ENCODE data around the gene RPS6KB2. TPM values are rescaled to one million over a fixed set of nuclear protein-coding genes. Genes with fewer than 3 reads are reported as not detected.
A peak's percentile ranks its signal among the peaks of the same experiment; 100 is the strongest.

RPS6KB2 gene
- total and polyA plus RNA-seq, 9 of the 15 experiments (the other 6 are each of a cell fraction or from before 2014, with no cell fraction given) = 0.42 to 122 (median 82.6) TPM

DNA sequence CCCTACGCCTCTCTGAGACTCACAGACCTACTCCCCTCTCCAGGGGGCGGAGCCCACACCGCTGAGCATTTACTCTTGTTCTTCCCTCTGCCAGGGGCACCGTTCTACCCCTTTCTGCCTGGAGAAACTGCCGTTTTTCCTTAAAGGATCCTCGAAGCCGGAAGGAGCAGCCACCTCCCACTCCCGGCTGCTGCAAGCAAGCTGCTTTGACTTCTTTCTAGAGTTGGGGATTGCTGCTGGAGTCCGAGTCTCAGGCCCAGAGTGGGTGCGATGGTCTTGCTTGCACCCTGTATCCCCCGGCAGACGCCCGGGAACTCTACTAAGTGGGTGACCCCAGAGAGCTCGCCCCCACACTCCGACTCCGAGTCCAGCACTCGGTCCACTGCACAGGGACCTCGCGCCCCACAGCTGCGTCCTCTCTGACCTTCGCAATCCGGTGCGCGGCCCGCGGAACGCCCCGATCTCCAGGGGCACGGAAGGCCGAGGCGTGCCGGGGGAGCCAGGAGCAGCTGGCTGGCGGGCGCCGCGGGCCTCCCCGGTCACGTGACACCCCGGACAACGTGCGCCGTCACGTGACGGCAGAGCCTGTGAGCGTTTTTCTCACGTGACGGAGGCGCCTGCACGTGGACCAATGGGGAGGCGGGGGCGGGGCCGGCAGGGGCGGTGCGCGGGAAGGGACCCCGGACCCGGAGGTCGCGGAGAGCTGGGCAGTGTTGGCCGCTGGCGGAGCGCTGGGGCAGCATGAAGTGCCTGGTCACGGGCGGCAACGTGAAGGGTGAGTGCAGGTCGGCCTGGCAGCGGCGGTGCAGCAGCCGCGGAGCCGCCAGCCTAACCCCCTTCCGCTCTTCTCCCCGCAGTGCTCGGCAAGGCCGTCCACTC lies 36.8 kb upstream of the RPS6KB2 start, which contains the start of gene RAD9A (continued):
- TF ChIP-seq CHD7 (IDR thresholded peaks at IDR 0.05; ENCODE audit: low read depth, low read length) (no peak), HDAC3 (IDR thresholded peaks at IDR 0.05; ENCODE audit: borderline replicate concordance, partially characterized antibody) (no peak), ZNF184 (CRISPR knock-in tag; IDR thresholded peaks at IDR 0.05) (no peak), FOXP1 (CRISPR knock-in tag; IDR thresholded peaks at IDR 0.05) (peak; percentile 89; the same call in 1 of the 2 replicates), ZNF586 (CRISPR knock-in tag; conservative IDR thresholded peaks at IDR 0.05) (no peak), LEF1 (IDR thresholded peaks at IDR 0.05) (peak; percentile 95), HEY1 (CRISPR knock-in tag; IDR thresholded peaks at IDR 0.05; ENCODE audit: borderline replicate concordance) (no peak), TBP (optimal IDR thresholded peaks at IDR 0.05; ENCODE audit: low read depth, low read length) (peak; percentile 34), PCBP1 (IDR thresholded peaks at IDR 0.05; ENCODE audit: low read depth, low read length, poor library complexity, severe bottlenecking) (no peak), SLC30A9 (CRISPR knock-in tag; IDR thresholded peaks at IDR 0.05) (no peak), ZNF143 (CRISPR knock-in tag; IDR thresholded peaks at IDR 0.05) (no peak)
- TF ChIP-seq, protein P1, sequence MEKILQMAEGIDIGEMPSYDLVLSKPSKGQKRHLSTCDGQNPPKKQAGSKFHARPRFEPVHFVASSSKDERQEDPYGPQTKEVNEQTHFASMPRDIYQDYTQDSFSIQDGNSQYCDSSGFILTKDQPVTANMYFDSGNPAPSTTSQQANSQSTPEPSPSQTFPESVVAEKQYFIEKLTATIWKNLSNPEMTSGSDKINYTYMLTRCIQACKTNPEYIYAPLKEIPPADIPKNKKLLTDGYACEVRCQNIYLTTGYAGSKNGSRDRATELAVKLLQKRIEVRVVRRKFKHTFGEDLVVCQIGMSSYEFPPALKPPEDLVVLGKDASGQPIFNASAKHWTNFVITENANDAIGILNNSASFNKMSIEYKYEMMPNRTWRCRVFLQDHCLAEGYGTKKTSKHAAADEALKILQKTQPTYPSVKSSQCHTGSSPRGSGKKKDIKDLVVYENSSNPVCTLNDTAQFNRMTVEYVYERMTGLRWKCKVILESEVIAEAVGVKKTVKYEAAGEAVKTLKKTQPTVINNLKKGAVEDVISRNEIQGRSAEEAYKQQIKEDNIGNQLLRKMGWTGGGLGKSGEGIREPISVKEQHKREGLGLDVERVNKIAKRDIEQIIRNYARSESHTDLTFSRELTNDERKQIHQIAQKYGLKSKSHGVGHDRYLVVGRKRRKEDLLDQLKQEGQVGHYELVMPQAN (IDR thresholded peaks at IDR 0.05; ENCODE audit: borderline replicate concordance) = peak; percentile 98
- TF ChIP-seq, protein P2, sequence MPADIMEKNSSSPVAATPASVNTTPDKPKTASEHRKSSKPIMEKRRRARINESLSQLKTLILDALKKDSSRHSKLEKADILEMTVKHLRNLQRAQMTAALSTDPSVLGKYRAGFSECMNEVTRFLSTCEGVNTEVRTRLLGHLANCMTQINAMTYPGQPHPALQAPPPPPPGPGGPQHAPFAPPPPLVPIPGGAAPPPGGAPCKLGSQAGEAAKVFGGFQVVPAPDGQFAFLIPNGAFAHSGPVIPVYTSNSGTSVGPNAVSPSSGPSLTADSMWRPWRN (IDR thresholded peaks at IDR 0.05; ENCODE audit: low read depth) = peak; percentile 46; the same call in 1 of the 2 replicates

Measured in K562 (cell line).